Stimulated activated naive CD8-positive, alpha-beta T cell treated with anti-CD3 and anti-CD28 coated beads, Interleukin-15, Interleukin-2, amounts not matched to agents 100 ng/mL and 50 ng/mL, for 24 hours (primary cell): Measurements from ENCODE around the gene PTPN18.

ENCODE experiments used
- H3K27ac Mint-ChIP-seq: one replicate; pipeline ENCODE4 v1.8.0; 2021; ENCODE audit warnings: mild to moderate bottlenecking, mixed read lengths
- H3K27me3 Mint-ChIP-seq: one replicate; pipeline ENCODE4 v1.8.0; 2021; ENCODE audit warnings: mixed read lengths
- H3K36me3 Mint-ChIP-seq: one replicate; pipeline ENCODE4 v1.8.0; 2021; ENCODE audit warnings: low read depth, mixed read lengths
- H3K4me1 Mint-ChIP-seq: one replicate; pipeline ENCODE4 v1.8.0; 2021; ENCODE audit warnings: low read depth, mixed read lengths
- H3K4me3 Mint-ChIP-seq: one replicate; pipeline ENCODE4 v1.8.0; 2021; ENCODE audit warnings: mild to moderate bottlenecking, mixed read lengths
- H3K9me3 Mint-ChIP-seq: one replicate; pipeline ENCODE4 v1.8.0; 2021; ENCODE audit warnings: mixed read lengths

PTPN18 gene

GRCh38 chr2:130369311-130369964 is 13.6 kb downstream of the PTPN18 start:
- Mint-ChIP-seq H3K36me3 (peaks cover 23% of the 10 kb centered on the region), H3K4me3 (no peak overlapping the region), H3K27ac (no peak overlapping the region), H3K9me3 (no peaks in the 10 kb centered on the region), H3K27me3 (no peaks in the 10 kb centered on the region), H3K4me1 (peaks cover 36% of the 10 kb centered on the region)

GRCh38 chr2:130369965-130370341 is 14.1 kb downstream of the PTPN18 start:
- no peak overlapping the region for H3K27ac Mint-ChIP-seq
- H3K27me3 Mint-ChIP-seq: no peaks in the 10 kb centered on the region
- H3K4me1 Mint-ChIP-seq: peaks cover 41% of the 10 kb centered on the region
- H3K4me3 Mint-ChIP-seq: no peak overlapping the region
- H3K36me3 Mint-ChIP-seq: peaks cover 28% of the 10 kb centered on the region
- H3K9me3 Mint-ChIP-seq: no peaks in the 10 kb centered on the region

GRCh38 chr2:130370490-130370889 is 14.6 kb downstream of the PTPN18 start:
- Mint-ChIP-seq H3K9me3 (no peaks in the 10 kb centered on the region), H3K4me1 (peaks cover 46% of the 10 kb centered on the region)

GRCh38 chr2:130371723-130372054 is 15.8 kb downstream of the PTPN18 start:
- H3K4me1 Mint-ChIP-seq: peaks cover 57% of the 10 kb centered on the region
- H3K9me3 Mint-ChIP-seq: no peaks in the 10 kb centered on the region
- H3K4me3 Mint-ChIP-seq: peak overlapping the region; percentile 88
- H3K36me3 Mint-ChIP-seq: peaks cover 42% of the 10 kb centered on the region
- peak overlapping the region; percentile 98 for H3K27ac Mint-ChIP-seq
- H3K27me3 Mint-ChIP-seq: no peaks in the 10 kb centered on the region

More at GRCh38 chr2:130370490-130370889, 14.6 kb downstream of the PTPN18 start:
- H3K4me3 Mint-ChIP-seq: peak overlapping the region; percentile 88
- peaks cover 34% of the 10 kb centered on the region for H3K36me3 Mint-ChIP-seq
- peak overlapping the region; percentile 98 for H3K27ac Mint-ChIP-seq
- no peaks in the 10 kb centered on the region for H3K27me3 Mint-ChIP-seq

- Mint-ChIP-seq H3K36me3 (peaks cover 48% of the 10 kb centered on the region), H3K4me1 (peaks cover 63% of the 10 kb centered on the region), H3K4me3 (peak overlapping the region; percentile 88), H3K27me3 (no peaks in the 10 kb centered on the region), H3K27ac (peak overlapping the region; percentile 98), H3K9me3 (no peaks in the 10 kb centered on the region)
Observed at GRCh38 chr2:130372055-130372832, 16.4 kb downstream of the PTPN18 start.

- Mint-ChIP-seq H3K36me3 (peaks cover 48% of the 10 kb centered on the region), H3K27me3 (no peaks in the 10 kb centered on the region), H3K9me3 (no peaks in the 10 kb centered on the region), H3K27ac (peak overlapping the region; percentile 79), H3K4me1 (peaks cover 69% of the 10 kb centered on the region), H3K4me3 (peak overlapping the region; percentile 88)
Observed at GRCh38 chr2:130372833-130373807, 17.3 kb downstream of the PTPN18 start.

- Mint-ChIP-seq H3K27me3 (no peaks in the 10 kb centered on the region), H3K27ac (peak overlapping the region; percentile 79), H3K9me3 (no peaks in the 10 kb centered on the region), H3K4me3 (peak overlapping the region; percentile 88), H3K36me3 (peaks cover 48% of the 10 kb centered on the region), H3K4me1 (peaks cover 76% of the 10 kb centered on the region)
Observed at GRCh38 chr2:130373808-130374365, 18.0 kb downstream of the PTPN18 start.

- H3K27ac Mint-ChIP-seq: peak overlapping the region; percentile 13
- H3K4me1 Mint-ChIP-seq: peaks cover 84% of the 10 kb centered on the region
- H3K4me3 Mint-ChIP-seq: no peak overlapping the region
- H3K9me3 Mint-ChIP-seq: no peaks in the 10 kb centered on the region
- H3K27me3 Mint-ChIP-seq: no peaks in the 10 kb centered on the region
- peaks cover 51% of the 10 kb centered on the region for H3K36me3 Mint-ChIP-seq
Observed at GRCh38 chr2:130374587-130375290, 18.9 kb downstream of the PTPN18 start.

GRCh38 chr2:130375291-130376266 is 19.7 kb downstream of the PTPN18 start:
- Mint-ChIP-seq H3K4me3 (no peak overlapping the region), H3K27me3 (no peaks in the 10 kb centered on the region), H3K9me3 (no peaks in the 10 kb centered on the region), H3K4me1 (peaks cover 84% of the 10 kb centered on the region), H3K27ac (peak overlapping the region; percentile 51), H3K36me3 (peaks cover 48% of the 10 kb centered on the region)

GRCh38 chr2:130376433-130377293 is 20.8 kb downstream of the PTPN18 start:
- H3K27ac Mint-ChIP-seq: peak overlapping the region; percentile 51
- no peak overlapping the region for H3K4me3 Mint-ChIP-seq
- H3K27me3 Mint-ChIP-seq: no peaks in the 10 kb centered on the region
- peaks cover 39% of the 10 kb centered on the region for H3K36me3 Mint-ChIP-seq
- peaks cover 76% of the 10 kb centered on the region for H3K4me1 Mint-ChIP-seq
- no peaks in the 10 kb centered on the region for H3K9me3 Mint-ChIP-seq

- no peaks in the 10 kb centered on the region for H3K9me3 Mint-ChIP-seq
- H3K4me3 Mint-ChIP-seq: no peak overlapping the region
- no peak overlapping the region for H3K27ac Mint-ChIP-seq
- no peaks in the 10 kb centered on the region for H3K27me3 Mint-ChIP-seq
- peaks cover 72% of the 10 kb centered on the region for H3K4me1 Mint-ChIP-seq
- peaks cover 40% of the 10 kb centered on the region for H3K36me3 Mint-ChIP-seq
Observed at GRCh38 chr2:130377491-130377890, 21.6 kb downstream of the PTPN18 start.

GRCh38 chr2:130378206-130378897 is 22.5 kb downstream of the PTPN18 start:
- H3K27me3 Mint-ChIP-seq: no peaks in the 10 kb centered on the region
- H3K27ac Mint-ChIP-seq: no peak overlapping the region
- peaks cover 44% of the 10 kb centered on the region for H3K36me3 Mint-ChIP-seq
- H3K4me1 Mint-ChIP-seq: peaks cover 67% of the 10 kb centered on the region
- H3K4me3 Mint-ChIP-seq: no peak overlapping the region
- H3K9me3 Mint-ChIP-seq: no peaks in the 10 kb centered on the region
